SU-DHL-6 (cell line): ENCODE results near the gene PUM1.

Experiments used
- H2AFZ ChIP-seq: fragments of 200-600 bp; sonication (generic); 2 replicates; pipeline ENCODE4 v1.6.1; 2014; ENCODE audit warnings: low read depth, mild to moderate bottlenecking, moderate library complexity, mixed read lengths, antibody characterized with exemption, low read length; ENCODE audit not compliant: severe bottlenecking
- H3F3A ChIP-seq: fragments of 200-600 bp; shearing (Covaris generic); 2 replicates; pipeline ENCODE4 v1.6.0; 2016; ENCODE audit warnings: antibody characterized with exemption, mild to moderate bottlenecking; ENCODE audit not compliant: insufficient read depth
- H3K27ac ChIP-seq: fragments of 200-600 bp; sonication (generic); 2 replicates; pipeline ENCODE4 v1.5.1; 2016; ENCODE audit warnings: low read depth, mild to moderate bottlenecking, low read length, moderate library complexity, mixed read lengths
- H3K27me3 ChIP-seq: fragments of 200-600 bp; sonication (generic), shearing (Covaris generic); 2 replicates; pipeline ENCODE4 v1.6.0; 2014; ENCODE audit warnings: mild to moderate bottlenecking, low read length
- H3K36me3 ChIP-seq: fragments of 200-600 bp; sonication (generic); 2 replicates; pipeline ENCODE4 v1.6.1; 2014; ENCODE audit warnings: mild to moderate bottlenecking, low read length, mixed read lengths
- H3K4me2 ChIP-seq: fragments of 300-600, 200-600 bp; shearing (Covaris generic), sonication (generic); 2 replicates; pipeline ENCODE4 v1.6.0; 2014; ENCODE audit warnings: low read length, low read depth, mild to moderate bottlenecking; ENCODE audit not compliant: poor library complexity, severe bottlenecking
- H3K4me3 ChIP-seq: fragments of 200-600 bp; sonication (generic); 2 replicates; pipeline ENCODE4 v1.5.1; 2014; ENCODE audit warnings: antibody characterized with exemption, low read length, mild to moderate bottlenecking, mixed read lengths; ENCODE audit not compliant: insufficient read depth, poor library complexity, severe bottlenecking
- H3K79me2 ChIP-seq: fragments of 200-600 bp; sonication (generic); 2 replicates; pipeline ENCODE4 v1.6.1; 2014; ENCODE audit warnings: mild to moderate bottlenecking, low read length, moderate library complexity; ENCODE audit not compliant: insufficient read depth
- H3K9ac ChIP-seq: fragments of 200-600 bp; sonication (generic); 2 replicates; pipeline ENCODE4 v1.7.0; 2014; ENCODE audit warnings: mild to moderate bottlenecking, low read length
- H3K9me2 ChIP-seq: fragments of 200-600 bp; sonication (generic); replicated peaks from 2 replicates; pipeline ENCODE4 v1.6.1; 2014; ENCODE audit warnings: low read length; ENCODE audit not compliant: insufficient read depth
- H3K9me3 ChIP-seq: fragments of 200-600 bp; sonication (generic); 2 replicates; pipeline ENCODE4 v1.6.1; 2014; ENCODE audit warnings: low read length, mixed read lengths; ENCODE audit not compliant: insufficient read depth
- H4K20me1 ChIP-seq: fragments of 200-600 bp; sonication (generic); 2 replicates; pipeline ENCODE4 v1.6.1; 2014; ENCODE audit warnings: low read depth, mild to moderate bottlenecking, antibody characterized with exemption, low read length, moderate library complexity, mixed read lengths
- EZH2phosphoT487 ChIP-seq: fragments of 200-600 bp; sonication (generic), shearing (Covaris generic); conservative IDR thresholded peaks from 2 replicates; pipeline ENCODE4 v1.6.1; 2018; ENCODE audit warnings: mild to moderate bottlenecking, antibody characterized with exemption, low read length, moderate library complexity, mixed read lengths
- TF ChIP-seq, protein P1 (sequence below): fragments of 200-600 bp; sonication (generic); IDR thresholded peaks from one replicate; pipeline ENCODE4 v1.5.1; 2017; ENCODE audit warnings: antibody characterized with exemption, mild to moderate bottlenecking, low read length, moderate library complexity; ENCODE audit not compliant: insufficient read depth, poor library complexity, severe bottlenecking

The PUM1 gene

DNA sequence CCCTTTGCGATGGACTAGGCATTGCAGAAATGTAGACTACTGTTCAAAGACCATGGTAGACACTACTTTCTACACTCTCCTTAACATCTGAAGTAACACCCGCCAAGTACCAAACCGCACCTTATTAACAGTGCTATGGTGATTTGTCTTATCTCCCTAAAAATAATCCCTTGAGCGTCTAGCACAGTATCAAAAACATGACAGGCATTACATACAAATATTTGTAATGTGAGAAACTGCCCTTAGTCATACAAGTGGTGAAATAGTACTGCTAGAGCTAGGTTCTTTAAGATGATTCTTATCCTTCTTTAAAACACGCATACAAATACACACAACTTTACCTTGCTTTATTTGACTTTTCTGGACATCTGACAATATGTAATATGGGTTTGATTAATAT, 27.2 kb downstream of the PUM1 start:
- Histone ChIP-seq H3K9me2 (no peaks in the 10 kb centered on the region), H3K4me2 (no peak overlapping the region), H3K27me3 (no peaks in the 10 kb centered on the region), H3K9me3 (no peaks in the 10 kb centered on the region), H3F3A (no peaks in the 10 kb centered on the region), H3K9ac (no peak overlapping the region), H3K79me2 (peaks cover 97% of the 10 kb centered on the region), H3K36me3 (0 out of 2 replicates have a peak, but pooled peaks cover 10% of the 10 kb centered on the region), H2AFZ (no peak overlapping the region), H3K27ac (no peak overlapping the region), H4K20me1 (peaks cover 35% of the 10 kb centered on the region), H3K4me3 (no peak overlapping the region)
- TF ChIP-seq, protein P1, sequence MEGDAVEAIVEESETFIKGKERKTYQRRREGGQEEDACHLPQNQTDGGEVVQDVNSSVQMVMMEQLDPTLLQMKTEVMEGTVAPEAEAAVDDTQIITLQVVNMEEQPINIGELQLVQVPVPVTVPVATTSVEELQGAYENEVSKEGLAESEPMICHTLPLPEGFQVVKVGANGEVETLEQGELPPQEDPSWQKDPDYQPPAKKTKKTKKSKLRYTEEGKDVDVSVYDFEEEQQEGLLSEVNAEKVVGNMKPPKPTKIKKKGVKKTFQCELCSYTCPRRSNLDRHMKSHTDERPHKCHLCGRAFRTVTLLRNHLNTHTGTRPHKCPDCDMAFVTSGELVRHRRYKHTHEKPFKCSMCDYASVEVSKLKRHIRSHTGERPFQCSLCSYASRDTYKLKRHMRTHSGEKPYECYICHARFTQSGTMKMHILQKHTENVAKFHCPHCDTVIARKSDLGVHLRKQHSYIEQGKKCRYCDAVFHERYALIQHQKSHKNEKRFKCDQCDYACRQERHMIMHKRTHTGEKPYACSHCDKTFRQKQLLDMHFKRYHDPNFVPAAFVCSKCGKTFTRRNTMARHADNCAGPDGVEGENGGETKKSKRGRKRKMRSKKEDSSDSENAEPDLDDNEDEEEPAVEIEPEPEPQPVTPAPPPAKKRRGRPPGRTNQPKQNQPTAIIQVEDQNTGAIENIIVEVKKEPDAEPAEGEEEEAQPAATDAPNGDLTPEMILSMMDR: no peak
- TF ChIP-seq EZH2phosphoT487: no peak

DNA sequence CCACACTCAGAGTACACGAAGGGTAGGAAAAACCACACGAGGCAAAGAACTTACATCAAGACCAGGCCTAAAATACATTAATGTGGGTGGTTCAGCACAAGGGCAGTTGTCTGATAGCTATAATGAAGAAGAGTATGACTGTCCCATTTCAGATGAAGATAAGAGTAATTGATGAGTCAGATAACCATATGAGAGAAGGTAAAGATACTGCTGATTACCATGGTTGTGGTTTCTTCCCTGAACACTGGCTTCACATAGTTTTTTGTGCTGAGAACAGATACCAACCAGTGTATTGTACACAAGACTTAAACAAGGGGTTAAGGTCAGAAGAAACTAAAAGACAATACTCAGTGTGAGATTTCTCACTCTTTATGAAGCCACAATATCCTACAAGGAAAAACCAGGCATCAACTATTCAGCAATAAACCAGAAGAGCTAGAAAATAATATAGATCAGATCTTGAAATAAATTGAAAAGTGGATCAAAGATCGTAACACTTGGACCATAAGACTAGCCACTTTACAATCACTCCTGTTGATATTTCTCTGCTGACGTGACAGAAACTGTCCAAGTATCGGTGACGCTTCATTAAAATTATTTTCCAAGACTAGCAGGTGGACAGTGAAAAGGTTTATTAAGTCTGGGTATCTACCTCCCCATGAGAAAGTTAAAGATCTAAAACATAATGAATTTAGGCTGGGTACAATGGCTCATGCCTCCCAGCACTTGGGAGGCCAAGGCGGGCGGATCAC, 28.6 kb downstream of the PUM1 start:
- no peak overlapping the region for H3K4me2 ChIP-seq
- H3F3A ChIP-seq: 0 out of 2 replicates have a peak, but pooled peaks cover 6% of the 10 kb centered on the region

DNA sequence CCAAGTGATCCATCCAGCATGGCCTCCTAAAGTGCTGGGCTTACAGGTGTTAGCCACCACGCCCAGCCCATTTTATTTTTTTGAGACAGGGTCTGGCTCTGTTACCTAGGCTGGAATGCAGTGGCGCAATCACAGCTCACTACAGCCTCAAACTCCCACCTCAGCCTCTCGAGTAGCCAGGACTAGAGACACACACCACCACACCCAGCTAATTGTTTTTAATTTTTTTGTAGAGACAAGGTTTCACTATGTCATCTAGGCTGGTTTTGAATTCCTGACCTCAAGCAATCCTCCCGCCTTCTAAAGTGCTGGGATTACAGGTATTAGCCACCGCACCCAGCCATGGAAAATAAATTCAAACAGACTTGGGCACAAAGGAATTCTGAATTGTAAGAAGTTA, 31.9 kb downstream of the PUM1 start:
- no peaks in the 10 kb centered on the region for H3K9me3 ChIP-seq
- no peak overlapping the region for H3K9ac ChIP-seq
- H3F3A ChIP-seq: peaks cover 6% of the 10 kb centered on the region; the same call in 1 of the 2 replicates
- H3K79me2 ChIP-seq: peaks cover 100% of the 10 kb centered on the region
- H4K20me1 ChIP-seq: peaks cover 37% of the 10 kb centered on the region
- TF ChIP-seq, protein P1: no peak
- TF ChIP-seq EZH2phosphoT487: no peak
- 0 out of 2 replicates have a peak, but pooled peaks cover 4% of the 10 kb centered on the region for H3K36me3 ChIP-seq
- H3K4me2 ChIP-seq: no peak overlapping the region
- H3K27me3 ChIP-seq: no peaks in the 10 kb centered on the region
- H3K9me2 ChIP-seq: no peaks in the 10 kb centered on the region
- H2AFZ ChIP-seq: no peak overlapping the region
- no peak overlapping the region for H3K27ac ChIP-seq
- no peak overlapping the region for H3K4me3 ChIP-seq

More for the DNA sequence above, 28.6 kb downstream of the PUM1 start:
- H4K20me1 ChIP-seq: peaks cover 32% of the 10 kb centered on the region
- H3K79me2 ChIP-seq: peaks cover 99% of the 10 kb centered on the region
- H2AFZ ChIP-seq: no peak overlapping the region
- no peak overlapping the region for H3K9ac ChIP-seq
- 0 out of 2 replicates have a peak, but pooled peaks cover 3% of the 10 kb centered on the region for H3K36me3 ChIP-seq
- H3K9me3 ChIP-seq: no peaks in the 10 kb centered on the region
- no peaks in the 10 kb centered on the region for H3K9me2 ChIP-seq
- H3K27ac ChIP-seq: no peak overlapping the region
- no peak for TF ChIP-seq EZH2phosphoT487
- TF ChIP-seq, protein P1: no peak
- no peak overlapping the region for H3K4me3 ChIP-seq
- no peaks in the 10 kb centered on the region for H3K27me3 ChIP-seq
